ENCODE results near the gene ARHGDIA.

ARHGDIA gene

GRCh38 chr17:81905993-81906392 lies 34.9 kb upstream of the ARHGDIA start:
- DNase-seq = no peak

GRCh38 chr17:81905424-81905875 lies 34.3 kb upstream of the ARHGDIA start:
- no peak for DNase-seq

DNA sequence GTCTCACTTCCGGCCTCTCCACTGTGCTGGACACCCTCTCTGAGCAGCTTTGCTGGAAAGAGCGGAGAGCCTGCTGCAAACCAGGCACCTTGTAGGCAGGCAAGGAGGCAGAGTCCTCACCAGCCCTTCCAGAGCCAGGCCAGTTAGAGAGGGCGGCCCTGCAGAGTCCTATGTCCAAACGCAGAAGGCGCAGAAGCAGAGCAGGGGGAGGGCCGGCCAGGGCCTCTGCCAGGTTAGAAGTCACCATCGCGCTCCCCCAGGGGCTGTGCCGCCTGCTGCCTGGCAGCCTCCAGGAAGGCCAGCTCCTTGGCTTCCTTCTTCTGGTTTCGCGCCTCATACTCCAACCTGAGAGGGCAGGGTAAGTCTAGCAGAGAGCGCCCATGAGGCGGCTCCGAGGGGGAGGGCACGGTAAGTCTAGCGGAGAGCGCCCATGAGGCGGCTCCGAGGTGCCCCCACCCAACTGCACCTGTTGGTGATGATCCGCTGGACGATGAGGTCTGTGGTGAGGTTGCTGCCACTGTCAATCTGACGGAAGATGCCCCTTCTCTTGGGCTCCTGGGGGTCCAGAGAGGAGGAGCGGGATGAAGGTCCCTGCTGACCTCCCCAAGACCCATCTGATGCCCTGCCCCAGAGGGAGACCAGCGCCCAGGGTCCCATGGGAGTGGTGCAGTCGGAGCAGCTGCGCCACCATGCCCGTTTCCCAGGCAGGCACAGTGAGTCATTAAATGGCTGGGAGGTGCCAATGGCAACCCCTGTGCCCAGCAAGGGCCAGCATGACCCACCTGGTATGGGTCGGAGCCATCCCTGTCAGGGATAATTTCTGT lies 33.7 kb upstream of the ARHGDIA start:
- DNase-seq = no peak

GRCh38 chr17:81903896-81904599 lies 32.9 kb upstream of the ARHGDIA start:
- DNase-seq = no peak

DNA sequence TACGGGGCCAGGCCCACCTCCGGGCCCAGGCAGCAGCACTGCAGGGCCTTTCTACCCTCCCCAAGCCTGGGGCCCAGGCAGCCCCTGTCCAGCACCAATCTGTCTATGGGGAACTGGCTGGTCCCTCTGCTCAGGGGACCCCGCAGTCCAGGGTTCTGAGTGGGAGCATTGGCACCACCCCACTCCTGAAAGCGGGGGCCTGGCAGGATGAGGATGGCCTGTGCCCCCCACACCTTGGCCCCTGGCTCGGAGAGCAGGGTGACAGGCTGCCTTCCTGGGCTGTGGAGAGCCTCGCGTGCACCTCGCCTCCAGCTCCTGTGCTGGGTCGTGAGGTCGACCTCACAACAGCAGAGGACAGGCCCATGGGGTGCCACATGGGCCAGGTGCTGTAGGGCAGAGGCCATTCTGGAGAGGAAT lies 32.3 kb upstream of the ARHGDIA start:
- DNase-seq = no peak

GRCh38 chr17:81902653-81903414 lies 31.7 kb upstream of the ARHGDIA start:
- no peak for DNase-seq

GRCh38 chr17:81902023-81902652 lies 31.0 kb upstream of the ARHGDIA start, which contains the start of gene NPB:
Gene NPB (plus strand): TSS chr17:81902238. CDS start chr17:81902278, 40 bp downstream.
- DNase-seq = no peak

GRCh38 chr17:81901167-81902022 lies 30.3 kb upstream of the ARHGDIA start:
- no peak for DNase-seq

GRCh38 chr17:81900181-81900820 lies 29.2 kb upstream of the ARHGDIA start:
- no peak for DNase-seq

GRCh38 chr17:81899514-81900166 lies 28.5 kb upstream of the ARHGDIA start:
- no peak for DNase-seq

DNA sequence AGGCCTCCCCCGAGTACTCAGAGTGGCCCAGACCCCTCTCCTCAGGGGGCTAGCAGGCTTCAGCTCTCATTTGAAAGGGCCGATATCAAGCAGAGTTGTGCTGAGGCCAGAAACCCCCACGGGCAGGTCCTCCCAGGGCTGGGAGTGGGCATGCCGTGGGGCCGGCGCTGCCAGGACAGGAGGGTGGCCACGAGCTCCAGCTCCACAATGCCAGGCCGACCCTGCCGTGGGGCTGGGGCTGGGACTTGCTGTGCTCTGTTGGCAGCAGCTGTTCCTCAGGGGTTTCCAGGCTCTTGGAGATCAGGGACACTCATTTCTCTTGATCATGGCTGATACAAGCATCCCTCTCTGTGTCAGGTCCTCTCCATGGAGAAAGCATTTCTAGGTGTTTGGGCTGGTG lies 27.7 kb upstream of the ARHGDIA start:
- no peak for DNase-seq

DNA sequence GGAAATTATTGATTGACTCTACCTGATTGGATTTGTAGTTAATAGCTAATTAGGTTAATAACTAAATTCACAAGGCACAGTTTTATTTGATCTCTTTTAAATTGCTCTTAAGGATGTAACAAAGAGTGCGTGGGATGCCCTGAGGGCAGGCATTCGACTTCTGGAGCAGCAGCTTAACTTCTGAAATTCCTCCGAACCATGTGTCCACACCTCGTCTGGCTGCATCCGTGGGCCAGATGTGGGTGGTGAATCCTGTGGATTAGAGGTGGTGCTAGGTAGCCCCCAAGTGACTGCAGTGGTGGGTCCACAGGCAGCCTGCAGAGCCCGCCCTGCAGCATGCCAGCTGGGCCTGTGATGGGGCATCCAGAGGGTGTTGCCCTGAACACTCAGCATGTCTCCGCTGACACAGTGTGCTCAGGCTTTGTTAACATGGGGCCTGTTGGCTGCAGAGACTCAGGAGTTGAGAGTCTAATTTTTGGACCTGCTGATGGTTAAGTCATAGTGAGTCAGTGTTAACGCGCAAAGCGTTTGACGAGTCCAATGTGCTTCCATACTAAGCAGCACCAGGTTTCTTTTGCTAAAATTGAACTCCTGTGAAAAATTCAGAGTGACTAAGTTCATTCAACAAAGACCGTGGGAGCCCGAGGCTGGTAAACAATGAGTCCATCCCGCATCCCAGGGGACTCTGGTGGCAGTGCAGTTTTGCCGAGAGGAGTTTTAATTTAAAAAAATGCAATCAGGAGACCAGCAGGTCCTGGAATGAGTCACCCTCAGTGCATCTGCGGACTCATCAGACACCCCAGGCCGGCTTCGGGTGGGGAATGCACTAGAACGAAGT lies 27.1 kb upstream of the ARHGDIA start:
- DNase-seq = no peak

DNA sequence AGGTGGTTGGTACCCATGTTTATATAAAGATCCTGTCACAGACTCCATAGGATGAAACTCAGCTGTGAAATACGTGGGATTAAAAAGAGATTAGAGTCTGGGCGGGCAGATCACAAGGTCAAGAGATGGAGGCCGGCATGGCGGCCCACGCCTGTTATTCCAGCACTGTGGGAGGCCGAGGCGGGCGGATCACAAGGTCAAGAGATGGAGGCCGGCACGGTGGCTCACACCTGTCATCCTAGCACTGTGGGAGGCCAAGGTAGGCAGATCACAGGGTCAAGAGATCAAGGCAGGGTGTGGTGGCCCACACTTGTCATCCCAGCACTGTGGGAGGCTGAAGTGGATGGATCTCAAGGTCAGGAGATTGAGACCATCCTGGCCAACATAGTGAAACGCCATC lies 24.3 kb upstream of the ARHGDIA start:
- no peak for DNase-seq

DNA sequence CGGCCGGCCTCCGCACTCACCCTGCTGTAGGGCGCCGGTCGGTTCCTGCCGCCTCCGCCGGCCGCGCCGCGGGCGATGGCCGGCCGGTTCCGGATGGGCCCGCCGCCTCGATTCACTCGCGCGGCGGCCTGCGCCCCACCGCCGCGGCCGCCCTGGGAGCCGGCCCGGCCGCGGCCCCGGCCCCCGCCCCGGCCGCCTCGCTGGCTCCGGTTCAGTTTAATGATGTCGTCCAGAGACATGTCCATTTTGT lies 20.1 kb upstream of the ARHGDIA start:
- DNase-seq = no peak

DNA sequence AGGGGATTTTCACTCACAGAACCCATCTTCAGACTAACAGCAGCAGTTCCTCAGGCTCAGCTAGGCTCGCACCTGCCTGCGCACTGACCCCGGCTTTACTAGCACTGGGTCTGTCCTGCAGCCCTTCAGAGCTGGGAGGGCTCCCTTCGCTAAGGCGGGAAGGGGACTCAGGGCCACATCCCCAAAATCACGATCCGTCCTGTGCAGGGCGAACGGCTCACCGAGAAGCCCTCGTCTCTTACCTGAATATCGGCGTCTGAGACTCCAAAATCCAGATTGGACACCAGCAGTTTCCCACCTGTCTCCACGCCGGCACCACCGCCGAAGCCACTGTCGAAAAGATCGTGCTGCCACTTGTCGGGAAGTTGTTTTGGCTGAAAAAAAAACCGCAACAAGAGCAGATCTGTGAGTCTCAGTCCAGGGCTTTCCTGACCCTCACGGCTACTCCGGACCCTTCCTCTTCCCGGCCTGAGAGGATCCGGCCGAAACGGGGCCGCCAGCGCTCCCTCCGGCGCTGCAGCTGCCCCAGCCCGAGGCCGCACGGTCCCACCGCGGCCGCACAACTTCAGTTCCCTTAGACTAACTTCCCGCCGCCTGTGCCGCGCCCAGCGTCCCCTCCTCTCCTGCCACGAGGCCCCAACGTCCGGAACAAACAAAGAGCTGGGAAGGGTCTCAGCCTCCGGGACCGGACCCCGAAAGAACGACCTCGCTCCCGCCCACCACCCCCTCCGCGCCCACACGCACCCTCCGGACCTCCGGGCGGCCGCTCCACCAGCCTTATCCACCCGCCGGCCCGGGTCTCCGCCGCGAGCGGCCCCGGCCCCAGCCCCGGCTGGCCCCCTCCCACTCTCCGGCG lies 19.5 kb upstream of the ARHGDIA start:
- DNase-seq = no peak

GRCh38 chr17:81889602-81890001 lies 18.5 kb upstream of the ARHGDIA start:
- no peak for DNase-seq

DNA sequence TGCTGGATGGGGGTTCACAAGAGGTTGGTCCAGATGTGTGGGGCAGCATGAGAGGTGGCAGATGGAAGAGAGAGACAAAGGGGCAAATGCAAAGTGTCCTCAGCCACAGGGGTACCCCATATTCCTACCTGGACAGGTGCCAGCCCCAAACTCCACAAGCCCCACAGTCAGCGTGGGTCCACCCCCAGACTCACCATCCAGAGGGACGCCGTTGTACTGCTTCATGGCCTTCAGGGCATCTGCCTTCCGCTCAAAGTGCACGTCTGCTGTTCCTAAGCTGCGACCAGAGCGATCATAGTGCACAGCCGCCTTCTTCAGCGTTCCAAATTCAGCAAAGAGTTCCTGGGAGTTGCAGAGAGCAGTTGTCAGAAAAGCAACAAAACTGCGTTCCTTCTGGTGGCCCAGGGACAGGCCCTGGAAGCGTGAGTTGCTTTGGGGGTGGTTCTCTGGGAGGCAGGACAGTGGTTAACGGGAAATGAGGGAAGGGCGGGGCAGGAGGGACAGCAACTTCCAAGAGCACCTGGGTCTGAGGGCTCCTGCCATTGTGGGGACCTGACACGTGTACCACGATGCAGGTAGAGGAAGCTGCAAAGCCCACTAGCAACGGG lies 18.0 kb upstream of the ARHGDIA start:
- DNase-seq = no peak

DNA sequence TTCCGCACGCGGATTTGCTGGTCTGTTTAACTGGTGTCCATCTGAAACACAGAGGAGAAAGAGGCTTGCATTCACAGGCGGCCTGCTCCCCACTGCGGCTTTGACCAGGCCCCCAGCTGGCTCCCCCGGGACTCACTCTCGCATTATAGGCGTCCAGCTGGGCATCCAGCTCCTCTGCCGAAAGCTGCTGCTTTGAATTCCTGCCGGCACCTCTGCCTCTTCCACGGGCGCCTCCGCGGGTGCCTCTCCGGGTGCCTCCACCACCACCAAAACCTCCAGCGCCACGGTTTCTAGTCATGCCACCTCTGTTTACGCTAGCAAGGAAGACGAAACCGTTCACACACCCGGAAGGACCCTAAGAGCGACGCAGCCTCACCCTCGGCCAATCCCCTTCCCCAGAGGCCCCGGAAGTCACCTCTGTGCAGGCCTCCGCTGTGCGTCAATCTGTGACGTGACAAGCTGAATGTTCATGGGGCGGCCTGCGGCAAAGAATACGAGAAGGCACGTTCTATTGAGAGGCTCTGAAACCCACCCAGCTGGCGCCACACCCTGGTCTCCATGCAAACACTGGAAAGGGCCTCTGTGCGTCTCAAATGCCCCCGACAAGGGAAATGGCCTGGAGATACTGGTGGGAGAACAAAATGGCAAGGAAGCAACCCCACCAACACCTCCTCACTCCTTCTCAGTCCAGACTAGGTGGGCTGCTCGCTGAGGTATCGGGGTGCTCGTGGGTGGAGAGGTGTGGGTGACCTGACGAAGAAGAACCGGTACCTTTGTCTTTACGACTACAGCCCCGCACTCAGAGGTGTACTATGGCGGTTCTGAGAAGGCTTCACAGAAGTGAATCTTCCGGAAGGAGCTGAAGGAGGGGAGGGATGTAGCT lies 17.2 kb upstream of the ARHGDIA start:
- DNase-seq = no peak

Measured in 8988T (cell line).